HS-5 (cell line): ENCODE data around the gene OR52W1.

Experiments used
- DNase-seq: peaks from one replicate; pipeline ENCODE4 v3.0.0-alpha.2; 2012; ENCODE audit warnings: low read depth

OR52W1 gene, protein sequence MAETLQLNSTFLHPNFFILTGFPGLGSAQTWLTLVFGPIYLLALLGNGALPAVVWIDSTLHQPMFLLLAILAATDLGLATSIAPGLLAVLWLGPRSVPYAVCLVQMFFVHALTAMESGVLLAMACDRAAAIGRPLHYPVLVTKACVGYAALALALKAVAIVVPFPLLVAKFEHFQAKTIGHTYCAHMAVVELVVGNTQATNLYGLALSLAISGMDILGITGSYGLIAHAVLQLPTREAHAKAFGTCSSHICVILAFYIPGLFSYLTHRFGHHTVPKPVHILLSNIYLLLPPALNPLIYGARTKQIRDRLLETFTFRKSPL

DNA sequence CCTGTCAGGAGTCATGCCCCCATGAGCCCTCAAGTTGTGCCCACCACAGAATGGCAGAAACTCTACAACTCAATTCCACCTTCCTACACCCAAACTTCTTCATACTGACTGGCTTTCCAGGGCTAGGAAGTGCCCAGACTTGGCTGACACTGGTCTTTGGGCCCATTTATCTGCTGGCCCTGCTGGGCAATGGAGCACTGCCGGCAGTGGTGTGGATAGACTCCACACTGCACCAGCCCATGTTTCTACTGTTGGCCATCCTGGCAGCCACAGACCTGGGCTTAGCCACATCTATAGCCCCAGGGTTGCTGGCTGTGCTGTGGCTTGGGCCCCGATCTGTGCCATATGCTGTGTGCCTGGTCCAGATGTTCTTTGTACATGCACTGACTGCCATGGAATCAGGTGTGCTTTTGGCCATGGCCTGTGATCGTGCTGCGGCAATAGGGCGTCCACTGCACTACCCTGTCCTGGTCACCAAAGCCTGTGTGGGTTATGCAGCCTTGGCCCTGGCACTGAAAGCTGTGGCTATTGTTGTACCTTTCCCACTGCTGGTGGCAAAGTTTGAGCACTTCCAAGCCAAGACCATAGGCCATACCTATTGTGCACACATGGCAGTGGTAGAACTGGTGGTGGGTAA is at the start of gene OR52W1:
TSS of gene OR52W1 (plus strand) at position 51 of the 637 bp plus-strand sequence. CDS start at position 51, 0 bp downstream.
- no peak for DNase-seq

DNA sequence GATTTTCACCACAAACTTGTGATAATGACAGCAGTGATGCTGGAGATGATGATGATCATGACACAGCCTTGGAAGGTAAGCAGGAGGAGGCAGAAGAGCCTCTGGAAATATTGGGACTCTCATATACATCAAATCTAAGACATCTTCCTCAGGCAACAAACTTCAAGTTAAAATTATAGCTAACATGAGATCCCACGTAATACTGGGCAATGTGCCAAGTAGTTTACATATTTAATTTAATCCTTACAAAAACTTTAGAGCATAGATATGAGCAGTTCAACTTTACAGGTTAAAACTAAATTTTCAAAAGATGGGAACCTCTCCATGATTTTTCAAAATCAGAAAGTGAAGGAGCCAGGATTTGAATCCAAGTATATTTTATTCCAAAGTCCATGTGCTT is 47.9 kb upstream of the OR52W1 start:
- no peak for DNase-seq

DNA sequence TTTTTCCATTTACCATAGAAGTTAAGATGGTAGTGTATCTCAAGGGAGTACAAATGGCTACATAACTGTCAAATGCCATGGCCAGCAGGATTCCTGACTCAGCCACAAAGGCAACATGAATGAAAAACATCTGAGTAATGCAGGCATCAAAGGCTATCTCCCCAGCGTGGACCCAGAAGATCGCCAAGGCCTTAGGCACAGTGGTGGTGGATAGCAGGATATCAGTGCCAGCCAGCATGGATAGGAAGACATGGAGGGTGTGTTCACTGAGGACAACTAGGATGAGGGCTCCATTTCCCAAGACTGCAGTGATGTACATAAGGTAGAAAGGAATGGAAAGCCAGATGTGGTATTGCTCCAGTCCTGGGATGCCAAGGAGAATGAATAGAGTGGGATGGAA is 46.9 kb upstream of the OR52W1 start:
- DNase-seq = no peak

DNA sequence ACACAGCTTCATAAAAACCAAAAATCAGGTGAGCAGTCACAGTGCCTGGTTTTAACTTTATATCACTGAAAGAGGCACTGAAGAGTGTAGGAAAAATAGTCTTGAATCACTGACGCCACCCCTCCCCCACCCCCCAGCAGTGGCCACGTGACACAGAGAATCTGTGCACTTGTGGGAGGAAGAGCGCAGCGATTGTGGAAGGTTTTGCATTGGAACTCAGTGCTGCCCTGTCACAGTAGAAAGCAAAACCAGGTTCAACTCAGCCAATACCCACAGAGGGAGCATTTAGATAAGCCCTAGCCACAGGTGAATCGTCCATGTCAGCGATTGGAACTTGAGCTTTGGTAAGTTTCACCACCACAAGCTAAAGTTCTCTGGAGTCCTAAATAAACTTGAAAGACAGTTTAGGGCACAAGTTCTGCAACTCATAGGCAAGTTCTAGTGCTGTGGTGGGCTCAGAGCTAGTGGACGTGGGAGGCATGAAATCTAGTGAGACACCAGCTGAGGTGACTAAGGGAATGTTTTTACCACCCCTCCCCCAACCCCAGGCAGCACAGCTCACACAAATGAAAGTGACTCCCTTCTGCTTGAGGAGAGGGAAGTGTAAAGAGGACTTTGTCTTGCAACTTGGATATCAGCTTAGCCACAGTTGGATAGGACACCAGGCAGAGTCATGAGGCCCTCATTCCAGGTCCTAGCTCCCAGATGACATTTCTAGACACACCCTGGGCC is 42.2 kb upstream of the OR52W1 start:
- no peak for DNase-seq

DNA sequence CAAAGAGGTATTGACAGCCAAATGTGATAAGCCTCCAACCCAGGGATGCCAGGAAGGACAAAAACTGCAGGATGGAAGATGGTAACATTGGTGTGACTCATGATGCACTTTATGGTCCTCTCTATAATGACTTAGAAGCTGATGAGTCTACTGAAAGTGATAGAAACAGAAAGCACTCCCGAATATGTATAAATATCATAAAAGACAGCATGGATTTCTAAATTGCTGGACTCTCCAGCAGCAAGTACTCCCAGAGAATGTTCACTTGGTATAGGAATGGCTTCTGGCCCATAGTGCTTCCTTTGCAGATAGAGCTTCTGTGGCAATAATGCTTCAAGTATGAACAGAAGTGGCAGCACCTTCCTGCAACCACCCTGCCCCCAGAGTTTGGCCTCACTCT is 28.8 kb upstream of the OR52W1 start, which contains the start of gene OR52B2:
TSS of gene OR52B2 (minus strand) at position 101 of the 400 bp plus-strand sequence. CDS start at position 101, 0 bp downstream.
- no peak for DNase-seq

DNA sequence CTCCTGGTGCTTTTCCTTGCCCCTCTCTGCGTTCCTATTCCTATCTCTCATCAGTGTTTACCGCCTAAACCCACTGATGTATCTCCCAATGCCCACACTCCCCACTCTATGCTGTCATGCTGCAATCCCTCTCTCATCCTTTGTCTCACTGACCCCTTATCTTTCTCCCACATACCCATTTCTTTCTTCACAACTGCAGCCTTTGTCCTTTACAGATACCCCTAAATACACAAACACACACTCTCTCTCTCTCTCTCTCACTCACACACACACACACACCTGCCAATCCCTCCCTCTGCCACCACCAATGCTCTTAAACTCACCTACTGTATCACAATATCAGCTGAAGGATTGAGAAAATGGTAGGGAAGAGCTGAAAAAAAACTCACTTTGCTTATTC is 23.6 kb upstream of the OR52W1 start:
- no peak for DNase-seq

DNA sequence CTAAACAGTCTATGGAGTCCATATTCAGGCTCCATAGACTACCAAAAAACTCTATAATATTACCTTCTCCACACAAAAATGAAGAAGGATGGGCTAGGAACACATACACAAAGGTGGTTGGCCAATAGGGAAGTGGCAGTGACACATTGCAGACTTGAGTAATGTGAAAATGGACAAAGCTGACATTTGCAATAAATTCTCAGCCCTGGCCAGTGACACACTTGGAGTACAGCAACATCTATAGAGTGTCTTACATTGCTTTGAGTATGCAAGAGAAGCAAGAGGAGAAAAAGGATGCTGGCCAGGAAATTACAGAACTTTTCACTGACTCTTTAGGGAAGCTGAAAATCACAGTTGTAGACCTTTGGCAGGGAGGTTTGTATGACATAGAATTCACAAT is 7.3 kb upstream of the OR52W1 start:
- no peak for DNase-seq

DNA sequence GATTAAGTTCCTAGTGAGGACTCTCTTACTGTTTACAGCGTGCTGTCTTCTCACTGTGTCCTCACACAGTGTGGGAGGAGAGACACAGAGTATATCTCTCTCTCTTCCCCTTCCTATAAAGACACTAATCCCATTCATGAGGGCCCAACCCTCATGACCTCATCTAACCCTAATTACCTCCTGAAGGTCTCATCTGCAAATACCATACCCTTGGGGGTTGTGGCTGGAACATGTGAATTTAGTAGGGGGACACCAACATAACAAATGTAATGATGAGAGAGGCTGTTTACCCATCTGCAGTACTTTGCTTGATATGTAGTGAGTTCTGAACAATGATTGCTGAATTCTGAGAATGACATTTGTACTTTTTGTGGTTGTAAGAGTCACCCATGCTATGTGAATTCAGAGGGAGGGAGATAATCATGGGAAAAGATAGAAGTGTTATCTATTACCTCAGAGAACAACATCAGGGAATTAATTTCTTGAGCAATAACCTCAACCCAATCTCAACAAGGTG is 4.9 kb upstream of the OR52W1 start:
- no peak for DNase-seq

DNA sequence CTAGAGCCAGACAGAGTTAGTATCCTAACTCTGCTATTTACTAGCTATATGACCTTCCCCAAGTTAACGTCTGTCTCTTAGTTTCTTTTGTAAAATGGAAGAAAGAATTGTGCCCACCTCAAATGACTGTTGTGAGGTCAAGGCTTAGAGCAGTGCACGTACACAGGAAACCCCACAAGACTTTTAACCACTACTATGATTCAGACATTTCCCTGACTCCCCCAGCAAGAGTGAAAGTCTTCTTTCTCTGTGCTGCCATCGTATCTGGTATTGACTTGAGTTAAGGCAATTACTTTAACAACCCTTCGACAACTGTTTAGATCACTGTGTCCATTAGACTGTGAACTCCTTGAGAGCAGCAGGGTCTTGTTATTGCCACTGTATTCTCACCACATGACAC is 2.6 kb upstream of the OR52W1 start:
- DNase-seq = no peak

DNA sequence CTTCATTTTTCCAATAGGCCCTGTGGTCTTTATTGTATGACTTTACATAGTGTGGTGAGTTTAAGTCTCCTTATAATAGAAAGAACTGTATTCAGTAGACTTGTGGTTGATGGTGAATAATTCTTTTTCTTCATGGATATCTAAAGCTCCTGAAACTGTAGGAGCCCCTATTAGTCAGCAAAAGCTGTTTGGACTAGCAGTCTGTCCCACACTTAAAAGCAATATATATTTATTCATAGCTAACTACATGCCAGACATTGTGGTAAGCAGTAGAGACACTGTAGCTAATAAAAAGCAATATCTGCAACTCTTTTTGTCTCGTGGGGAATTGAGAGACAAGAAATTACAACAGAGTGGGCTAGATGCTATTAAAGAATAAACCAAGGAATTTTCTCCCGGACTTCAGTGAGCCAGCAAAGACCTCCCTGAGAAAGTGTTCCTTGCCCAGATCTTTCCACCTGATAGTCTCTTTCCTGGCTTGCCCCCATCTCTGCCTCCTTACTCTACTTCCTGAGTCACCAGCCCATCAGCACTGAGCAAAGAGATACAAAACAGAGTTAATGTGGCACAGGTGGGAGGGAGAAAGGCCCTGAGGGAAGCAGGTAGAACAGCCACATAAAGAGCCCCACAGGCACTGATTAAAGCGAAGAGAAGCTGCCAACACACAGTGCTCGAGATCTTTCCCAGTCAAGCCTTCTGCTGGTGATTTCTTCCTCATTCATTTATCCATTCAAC is 1.4 kb upstream of the OR52W1 start:
- DNase-seq = no peak

DNA sequence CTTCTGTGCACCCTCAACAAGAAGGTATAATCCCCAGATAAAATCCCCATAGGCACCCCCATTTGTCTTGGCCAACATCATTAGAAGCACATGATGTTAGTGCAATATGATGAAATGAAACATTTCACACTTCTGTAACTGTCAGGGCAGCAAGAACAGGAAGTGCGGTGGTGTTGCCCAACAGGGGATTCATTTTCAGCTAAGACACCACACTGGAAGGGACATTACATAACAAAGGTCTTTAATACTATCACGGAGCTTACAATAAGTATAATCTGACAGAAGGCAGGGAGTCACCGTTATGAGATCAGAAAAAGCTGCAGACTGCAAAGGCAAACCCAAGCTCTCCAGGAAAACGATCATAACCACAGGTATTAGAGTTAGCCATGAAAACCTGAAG is 2.0 kb downstream of the OR52W1 start:
- DNase-seq = no peak

DNA sequence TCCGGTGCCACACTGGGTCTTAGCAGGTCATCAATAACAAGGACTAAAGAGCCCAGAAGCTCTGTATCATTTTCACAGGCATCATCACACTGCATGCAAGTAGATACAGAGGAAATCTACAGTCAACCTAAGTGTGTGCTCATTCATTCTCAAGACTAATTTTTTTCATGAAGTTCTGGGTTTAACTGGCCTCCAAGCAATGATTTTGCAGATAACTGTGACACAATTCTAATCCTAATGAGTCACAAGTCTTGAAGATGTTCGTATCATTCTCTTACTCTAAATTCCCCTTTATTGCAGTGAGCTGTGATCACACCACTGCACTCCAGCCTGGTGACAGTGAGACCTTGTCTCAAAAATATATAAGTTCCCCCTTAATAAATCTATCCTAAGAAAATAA is 2.5 kb downstream of the OR52W1 start:
- no peak for DNase-seq

DNA sequence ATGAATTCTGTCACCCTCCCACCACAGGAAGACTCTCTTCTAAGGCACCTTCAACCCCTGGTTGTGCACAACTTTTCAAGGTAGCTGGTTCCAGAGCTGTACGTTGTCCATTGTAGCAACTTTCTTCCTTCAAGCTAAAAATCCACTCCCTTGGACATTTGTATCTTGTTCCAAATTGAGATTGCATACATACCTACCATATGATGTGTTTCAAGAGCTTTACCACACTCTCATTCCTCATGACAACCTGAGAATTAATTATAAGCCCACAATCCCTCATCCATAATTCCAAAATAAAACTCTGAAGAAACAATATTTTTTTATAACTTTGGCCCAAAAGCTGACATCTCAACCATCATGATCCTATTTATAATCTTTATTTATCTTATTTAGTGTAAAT is 3.0 kb downstream of the OR52W1 start:
- no peak for DNase-seq

DNA sequence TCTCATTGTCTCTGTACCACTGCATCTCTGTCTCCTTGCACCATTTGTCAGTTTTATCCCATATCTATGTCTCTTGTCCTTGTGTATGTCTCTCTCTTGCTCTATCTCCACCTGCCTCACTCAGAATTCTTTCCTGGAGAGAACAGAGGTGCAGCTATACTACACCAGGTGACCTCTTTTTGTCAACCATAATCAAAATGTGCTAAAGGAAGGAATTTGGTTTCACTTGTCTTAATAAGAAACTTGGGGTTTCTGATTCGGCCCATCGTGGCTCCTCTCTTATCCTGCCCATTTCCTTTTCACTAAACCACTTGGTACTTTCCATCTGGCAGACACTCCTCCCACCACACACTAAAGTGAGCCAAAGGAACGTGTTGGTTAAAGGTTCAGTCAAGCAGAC is 4.3 kb downstream of the OR52W1 start:
- no peak for DNase-seq

DNA sequence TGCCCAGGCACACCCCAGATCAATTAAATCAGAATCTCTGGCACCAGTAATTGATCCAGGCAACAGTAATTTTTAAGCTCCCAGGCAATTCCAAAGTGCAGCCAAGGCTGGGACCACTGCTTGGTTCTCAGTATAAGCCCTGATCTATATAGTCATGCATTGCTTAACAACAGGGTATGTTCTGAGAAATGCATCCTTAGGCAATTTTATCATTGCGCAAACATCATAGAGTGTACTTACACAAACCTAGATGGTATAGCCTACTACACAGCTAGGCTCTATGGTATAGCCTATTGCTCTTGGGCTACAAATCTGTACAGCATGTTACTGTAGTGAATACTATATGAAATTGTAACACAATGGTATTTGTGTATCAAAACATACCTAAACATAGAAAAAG is 5.7 kb downstream of the OR52W1 start:
- DNase-seq = no peak

DNA sequence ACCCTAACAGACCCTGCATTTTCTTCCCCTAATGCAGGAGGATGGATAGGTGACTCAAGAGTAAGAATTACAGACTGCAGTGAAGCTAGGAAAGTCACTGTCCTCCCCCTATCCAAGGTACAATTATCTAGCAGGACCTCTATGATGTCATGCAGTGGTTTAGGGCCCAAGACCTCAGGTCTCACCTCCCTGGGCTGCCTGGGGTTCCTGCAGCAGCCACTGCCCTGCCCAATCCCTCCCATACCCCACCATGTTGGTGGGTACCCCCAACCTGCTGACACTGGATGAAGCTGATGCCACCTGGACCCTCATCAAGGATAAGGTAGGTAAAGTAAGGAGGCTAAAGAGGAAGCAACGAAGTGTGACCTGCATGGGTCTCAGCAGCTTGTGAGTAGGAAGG is 6.3 kb downstream of the OR52W1 start, which contains the start of gene C11orf42:
TSS of gene C11orf42 (plus strand) at position 192 of the 400 bp plus-strand sequence. CDS start at position 251, 59 bp downstream.
- DNase-seq = no peak

DNA sequence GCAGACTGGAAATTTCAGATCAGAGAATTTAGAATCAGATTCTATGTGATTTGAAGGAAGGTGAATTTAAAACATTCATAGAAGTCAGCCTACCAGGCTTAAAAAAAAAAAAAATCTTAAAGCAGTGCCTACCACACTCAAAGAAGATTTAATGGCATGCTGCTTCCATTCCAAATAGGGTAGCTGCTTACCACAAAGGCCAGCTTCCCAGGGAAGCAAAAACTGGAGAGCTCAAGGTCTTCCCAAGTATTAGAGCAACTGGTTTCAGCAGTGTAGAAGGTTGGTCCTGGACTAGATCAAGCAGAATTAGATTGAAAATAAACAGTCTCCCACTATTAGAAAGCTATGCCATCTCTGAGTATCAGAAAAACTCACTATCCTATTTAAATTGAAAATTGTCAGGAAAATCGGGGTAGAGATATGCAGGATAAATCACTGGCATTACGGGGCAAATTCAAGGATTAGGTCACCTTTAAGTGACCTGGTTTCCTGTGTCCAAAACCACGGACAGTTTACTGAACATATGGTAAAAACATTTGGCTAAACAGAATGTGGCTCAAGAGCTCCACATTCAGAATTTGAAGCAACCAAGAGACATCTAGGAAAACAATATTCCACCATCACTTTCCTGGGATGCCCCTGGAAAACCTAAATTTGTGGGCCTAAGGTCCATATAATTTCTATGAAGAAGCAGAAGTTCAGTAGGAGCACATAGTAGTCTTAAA is 7.6 kb downstream of the OR52W1 start:
- DNase-seq = no peak

DNA sequence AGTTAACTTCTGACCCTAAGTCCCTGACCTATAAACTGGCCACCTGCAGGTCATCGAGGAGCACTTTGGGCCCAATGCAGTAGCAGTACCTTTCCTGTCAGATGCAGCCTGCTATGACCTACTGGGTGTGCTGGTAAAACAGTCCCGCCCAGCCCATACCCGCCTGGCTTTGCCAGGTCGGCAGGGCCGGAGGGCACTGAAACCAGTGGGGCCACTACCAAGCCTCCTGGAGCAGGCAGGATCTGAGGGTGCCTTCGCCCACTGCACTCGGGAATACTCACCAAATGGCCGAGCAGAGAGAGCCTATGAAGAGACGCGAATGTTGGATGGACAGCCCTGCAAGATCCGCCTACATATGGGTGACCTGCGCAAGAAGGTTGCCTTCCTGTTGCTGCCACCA is 10.8 kb downstream of the OR52W1 start:
- DNase-seq = no peak

DNA sequence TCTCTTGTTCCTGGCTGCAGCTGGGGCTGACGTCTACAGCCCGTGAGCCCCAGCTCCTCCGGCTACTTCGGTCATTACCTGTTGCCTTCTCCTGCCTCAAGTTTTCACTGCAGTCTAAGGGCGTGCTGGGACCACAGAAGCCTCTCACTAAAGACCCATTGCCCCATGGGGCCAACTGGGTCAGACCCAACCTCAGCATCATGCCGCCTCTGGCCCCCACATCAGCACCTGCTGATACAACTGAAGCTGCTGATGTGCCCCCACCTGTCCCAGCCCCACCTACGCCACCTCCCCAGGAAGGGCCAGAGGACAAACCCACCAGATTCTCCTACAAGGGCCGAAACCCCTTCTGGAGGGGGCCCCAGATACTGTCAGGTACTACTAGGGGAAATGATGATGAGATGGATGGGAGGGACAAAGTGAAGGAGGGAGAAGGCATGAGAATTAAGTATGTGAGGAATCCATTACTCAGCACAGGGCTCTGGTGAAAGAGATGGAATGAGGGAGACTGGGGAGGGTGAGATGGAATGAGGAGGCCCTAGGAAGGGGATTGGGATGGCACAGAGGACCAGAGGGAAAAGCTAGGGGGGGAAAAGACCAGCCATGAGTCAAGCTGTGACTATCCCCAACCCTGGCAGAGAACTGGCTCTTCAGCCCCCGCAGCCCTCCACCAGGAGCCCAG is 11.4 kb downstream of the OR52W1 start:
- no peak for DNase-seq

DNA sequence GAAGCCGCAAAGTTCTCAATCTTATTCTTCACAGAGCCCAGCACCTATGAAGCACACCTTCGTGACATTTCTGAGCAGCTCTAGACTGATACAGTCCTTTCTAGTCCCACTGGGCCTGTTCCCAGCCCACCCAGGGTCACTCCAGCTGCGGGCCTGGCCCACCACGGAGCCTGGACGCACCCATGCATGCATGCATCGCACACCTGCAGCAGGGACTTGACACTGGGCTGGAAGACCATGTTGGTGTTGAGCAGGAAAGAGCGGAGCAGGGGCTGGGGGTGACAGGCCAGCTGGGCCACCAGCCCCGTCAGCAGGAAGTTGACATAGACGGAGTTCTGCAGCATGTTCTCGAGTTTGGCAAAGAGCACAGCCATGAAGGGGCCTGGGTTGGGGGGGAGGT is 15.5 kb downstream of the OR52W1 start:
- no peak for DNase-seq

DNA sequence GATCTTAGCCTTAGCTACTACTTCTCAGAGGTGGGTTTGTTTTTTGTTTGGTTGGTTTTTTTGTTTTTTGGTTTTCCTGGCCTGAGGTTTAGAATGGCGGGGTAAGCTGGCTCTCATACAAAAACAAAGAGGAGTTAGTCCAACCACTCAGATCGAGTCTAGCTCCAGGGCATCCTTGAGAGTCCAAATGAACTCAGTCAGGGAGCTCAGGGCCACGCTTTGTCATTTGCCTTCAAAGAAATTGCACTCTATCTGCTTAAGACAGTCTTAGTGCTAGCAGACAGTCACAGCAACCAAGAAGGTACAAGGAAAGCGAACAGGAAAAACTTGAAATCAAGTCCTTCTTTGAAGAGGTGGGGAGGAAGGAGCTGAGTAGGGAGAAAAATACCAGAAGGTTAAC is 17.5 kb downstream of the OR52W1 start:
- no peak for DNase-seq
